ENCODE measurements around the gene PHF11.
"Not testable (repeated sequence)": the region's sequence is repeated elsewhere in the genome, so short reads cannot be mapped to it uniquely, and the experiment has no call there.

The PHF11 gene

GRCh38 chr13:49550942-49551644 is 55.3 kb downstream of the PHF11 start:
- DNase-seq: no peak

- DNase-seq: no peak
These were observed 58.1 kb downstream of the PHF11 start for GRCh38 chr13:49553888-49554287.

DNA sequence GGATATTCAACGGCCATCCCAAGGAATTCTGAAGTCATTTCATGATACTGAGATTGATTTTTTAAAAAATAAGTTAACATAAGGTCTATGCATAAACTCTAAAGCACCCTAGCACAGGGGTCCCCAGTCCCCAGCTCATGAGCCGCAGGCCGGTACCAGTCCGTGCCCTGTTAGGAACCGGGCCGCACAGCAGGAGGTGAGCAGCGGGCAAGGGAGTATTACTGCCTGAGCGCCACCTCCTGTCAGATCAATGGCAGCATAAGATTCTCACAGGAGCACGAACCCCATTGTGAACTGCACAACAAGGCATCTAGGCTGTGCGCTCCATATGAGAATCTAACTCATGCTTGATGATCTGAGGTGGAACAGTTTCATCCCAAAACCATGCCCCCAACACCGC is 58.6 kb downstream of the PHF11 start:
- no peak for DNase-seq

- DNase-seq: no peak
These were observed 63.3 kb downstream of the PHF11 start for GRCh38 chr13:49559006-49559405.

- peak in 1 of 2 experiments; percentile 10 for DNase-seq
These were observed 64.7 kb downstream of the PHF11 start for GRCh38 chr13:49560270-49561061.

DNA sequence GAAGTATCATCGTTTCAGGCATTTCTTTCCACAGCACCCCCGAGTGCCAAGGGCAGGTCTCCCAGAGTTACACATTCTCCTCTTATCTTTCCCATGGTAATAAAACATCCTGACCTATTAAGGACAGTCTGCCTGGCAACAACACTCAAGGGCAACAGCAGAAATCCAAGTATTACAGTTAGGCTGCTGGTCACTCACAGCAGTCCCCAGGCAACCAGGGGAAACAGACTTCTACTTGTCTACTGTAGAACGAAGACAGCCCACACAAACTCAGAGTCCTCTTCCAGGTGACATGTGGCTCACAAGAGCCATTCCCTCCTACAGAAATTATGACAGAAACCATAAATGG is 65.3 kb downstream of the PHF11 start:
- DNase-seq: no peak

- no peak for DNase-seq
These were observed 67.8 kb downstream of the PHF11 start for GRCh38 chr13:49563516-49563915.

GRCh38 chr13:49565461-49565860 is 69.7 kb downstream of the PHF11 start:
- not testable (repeated sequence) for DNase-seq

DNA sequence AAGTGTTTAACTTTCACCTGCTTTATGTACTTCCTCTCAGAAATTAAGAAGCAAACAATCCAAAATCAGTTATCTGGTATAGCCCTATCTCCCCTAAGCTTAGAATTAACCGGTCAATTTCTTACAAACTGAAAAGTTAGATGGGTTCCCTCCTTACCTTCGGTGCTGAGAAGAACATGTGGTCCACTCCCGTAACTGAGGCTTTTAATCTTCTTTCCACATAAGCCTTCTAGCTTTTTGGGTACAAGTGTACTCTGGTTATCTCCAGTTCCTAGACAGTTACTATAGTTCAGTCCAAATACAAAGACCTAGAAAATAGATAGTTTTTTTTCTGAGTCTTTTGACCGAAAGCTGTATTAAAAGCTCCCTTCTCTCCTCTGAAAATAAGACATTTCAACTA is 70.7 kb downstream of the PHF11 start:
- no peak for DNase-seq

DNA sequence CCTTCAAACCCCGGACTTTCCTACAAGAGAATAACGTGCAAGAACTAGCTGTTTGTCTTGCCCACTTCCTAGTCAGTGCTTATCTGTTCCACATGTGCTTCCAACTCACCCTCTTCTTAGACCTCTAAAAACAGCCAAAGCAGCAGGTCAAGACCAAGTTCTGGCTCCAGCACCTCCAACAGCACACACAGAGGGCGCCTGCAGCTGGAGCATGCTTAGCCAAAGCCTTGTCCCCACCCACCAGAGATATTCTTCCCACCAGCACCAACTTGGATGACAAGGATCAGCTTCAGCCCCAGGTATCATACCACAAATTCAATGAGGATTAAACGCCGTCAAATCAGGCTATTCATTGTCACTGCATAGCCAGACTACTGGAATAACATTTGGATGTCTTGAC is 71.7 kb downstream of the PHF11 start:
- no peak for DNase-seq

DNA sequence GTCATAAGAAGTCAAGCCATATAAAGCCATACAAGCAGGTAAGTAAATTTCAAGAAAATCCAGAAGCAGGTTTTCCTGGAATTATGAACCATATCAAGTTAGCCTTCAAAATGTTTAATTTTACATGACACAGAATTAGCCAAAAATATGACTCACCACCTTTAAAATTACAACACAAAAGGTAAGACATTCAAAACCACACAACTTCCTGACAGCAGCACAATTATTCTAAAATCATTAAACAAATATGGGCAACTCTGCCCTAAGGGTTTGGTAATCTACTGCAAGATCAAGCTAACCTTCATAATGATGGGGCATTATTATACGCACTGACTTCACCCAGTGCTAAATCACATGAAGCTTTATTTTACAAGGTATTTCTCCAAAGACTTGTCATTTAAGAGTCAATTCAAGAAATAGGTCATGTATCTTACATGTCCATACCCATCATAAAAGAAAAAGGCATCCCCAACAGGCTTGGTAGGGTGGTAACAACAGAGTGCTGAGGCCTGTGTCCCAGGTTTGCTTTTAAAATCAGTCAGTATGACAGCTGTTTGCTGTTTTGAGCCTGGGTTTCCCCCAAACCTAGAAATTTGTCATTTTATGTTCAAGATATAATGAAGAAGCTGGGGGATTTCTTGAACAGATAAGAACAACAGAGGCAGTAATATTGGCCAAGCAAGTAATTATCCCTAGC is 74.4 kb downstream of the PHF11 start:
- DNase-seq: no peak

GRCh38 chr13:49571299-49572240 is 75.8 kb downstream of the PHF11 start:
- no peak for DNase-seq

Data from NCI-H524 (cell line).